Heart left ventricle (tissue), 13 donors: ENCODE data around the gene PDCD1.

Source experiments
- POLR2A ChIP-seq, 2 donors: fragments of 450-650 bp; IDR thresholded peaks; one replicate each; pipeline ENCODE4 v1.6.1; 2017; ENCODE audit warnings: antibody characterized with exemption in 2 of 2, mild to moderate bottlenecking in 2 of 2, moderate library complexity in 2 of 2
- TF ChIP-seq, protein P1 (sequence below), 12 donors: fragments of 200-600 bp; sonication (generic) in 4 of 12; IDR thresholded peaks; one replicate each; pipeline versions ENCODE4 v1.5.0 to v1.8.0; 2018 to 2022; ENCODE audit warnings: antibody characterized with exemption in 12 of 12, mild to moderate bottlenecking in 5 of 12
- donor health status: ischemic (EF 13 %, LVEDD 7.1; RV severe dilation, severe dysfunction).
- donor health status: DM: no; HTN: yes; CAD: no.
- donor health status: DM: no; HTN: no; CAD: no.
- donor health status: ischemic (EF 25% LVEDD 6.9; RV normal size, moderate dysfunction).
- donor health status: ischemic (EF 25% LVEDD 5.7; RV mildly dilated, moderate dysfunction).
- donor health status: ischemic (EF 35%, LVEDD 5.7; RV mildly dilated, moderate dysfunction).
- donor health status: nonischemic (EF 11% LVEDD 7.7; RV severe dilation, severe dysfunction).
- donor health status: DM: yes; HTN: yes; CAD: no.
- donor health status: PGD.
- donor health status: ischemic (EF 29% LVEDD 5.4; RV normal size, mild dysfunction).
- donor health status: nonischemic (EF 23%, LVEDD 6.1; RV moderate dilation, normal function).

- TF ChIP-seq, protein P1, sequence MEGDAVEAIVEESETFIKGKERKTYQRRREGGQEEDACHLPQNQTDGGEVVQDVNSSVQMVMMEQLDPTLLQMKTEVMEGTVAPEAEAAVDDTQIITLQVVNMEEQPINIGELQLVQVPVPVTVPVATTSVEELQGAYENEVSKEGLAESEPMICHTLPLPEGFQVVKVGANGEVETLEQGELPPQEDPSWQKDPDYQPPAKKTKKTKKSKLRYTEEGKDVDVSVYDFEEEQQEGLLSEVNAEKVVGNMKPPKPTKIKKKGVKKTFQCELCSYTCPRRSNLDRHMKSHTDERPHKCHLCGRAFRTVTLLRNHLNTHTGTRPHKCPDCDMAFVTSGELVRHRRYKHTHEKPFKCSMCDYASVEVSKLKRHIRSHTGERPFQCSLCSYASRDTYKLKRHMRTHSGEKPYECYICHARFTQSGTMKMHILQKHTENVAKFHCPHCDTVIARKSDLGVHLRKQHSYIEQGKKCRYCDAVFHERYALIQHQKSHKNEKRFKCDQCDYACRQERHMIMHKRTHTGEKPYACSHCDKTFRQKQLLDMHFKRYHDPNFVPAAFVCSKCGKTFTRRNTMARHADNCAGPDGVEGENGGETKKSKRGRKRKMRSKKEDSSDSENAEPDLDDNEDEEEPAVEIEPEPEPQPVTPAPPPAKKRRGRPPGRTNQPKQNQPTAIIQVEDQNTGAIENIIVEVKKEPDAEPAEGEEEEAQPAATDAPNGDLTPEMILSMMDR (IDR thresholded peaks at IDR 0.05): no peak
- TF ChIP-seq POLR2A (IDR thresholded peaks at IDR 0.05): no peak
Observed at GRCh38 chr2:241862093-241862492, 3.4 kb upstream of the PDCD1 start.
